Breast epithelium (tissue), 4 donors: Measurements from ENCODE around the gene ACOXL. TPM values are rescaled to one million over a fixed set of nuclear protein-coding genes. Genes with fewer than 3 reads are reported as not detected.
"Not testable (repeated sequence)": the region's sequence is repeated elsewhere in the genome, so short reads cannot be mapped to it uniquely, and the experiment has no call there.

Source experiments
- DNase-seq, 2 donors: peaks; one replicate each; pipeline ENCODE4 v3.0.0-alpha.2; 2019; ENCODE audit warnings: low spot score in 2 of 2
- H3K27ac ChIP-seq, 2 donors: fragments of 200-600 bp; sonication (generic) in 1 of 2; one replicate each; pipeline ENCODE4 v1.5.1; 2016 to 2019; ENCODE audit warnings: mild to moderate bottlenecking in 1 of 2
- H3K27me3 ChIP-seq, 2 donors: fragments of 200-600 bp; sonication (generic) in 1 of 2; one replicate each; pipeline versions ENCODE4 v1.5.1 to v1.6.0; 2017 to 2019; ENCODE audit warnings: control low read depth in 1 of 2, mild to moderate bottlenecking in 1 of 2
- H3K36me3 ChIP-seq: fragments of 200-600 bp; one replicate; pipeline ENCODE4 v1.5.1; 2019
- H3K4me1 ChIP-seq, 2 donors: fragments of 200-600 bp; sonication (generic); one replicate each; pipeline ENCODE4 v1.5.1; 2016 to 2019; ENCODE audit warnings: control low read depth in 1 of 2
- H3K4me3 ChIP-seq, 3 donors: fragments of 200-600 bp; sonication (generic); 1 replicate in 2 of 3; 2 replicates in 1 of 3; pipeline ENCODE4 v1.5.1; 2016 to 2019; ENCODE audit warnings: mild to moderate bottlenecking in 3 of 3, moderate library complexity in 2 of 3
- H3K9me3 ChIP-seq, 2 donors: fragments of 200-600 bp; sonication (generic) in 1 of 2; one replicate each; pipeline ENCODE4 v1.5.1; 2016 to 2019; ENCODE audit warnings: control low read depth in 1 of 2
- CTCF ChIP-seq, 3 donors: fragments of 450-650 bp; IDR thresholded peaks; one replicate each; pipeline ENCODE4 v1.5.1; 2016 to 2017; ENCODE audit warnings: antibody characterized with exemption in 3 of 3, mild to moderate bottlenecking in 3 of 3, moderate library complexity in 3 of 3
- POLR2A ChIP-seq: fragments of 450-650 bp; IDR thresholded peaks from one replicate; pipeline ENCODE4 v1.6.1; 2016; ENCODE audit warnings: antibody characterized with exemption, mild to moderate bottlenecking, moderate library complexity
- POLR2AphosphoS5 ChIP-seq, 3 donors: sonication (generic); formaldehyde crosslinking; IDR thresholded peaks; one replicate each; pipeline ENCODE4 v1.6.1; 2017; ENCODE audit warnings: antibody characterized with exemption in 3 of 3
- intact Hi-C: fragments of 100-400 bp; cut with DNase I; formaldehyde crosslinking; loops from one replicate; pipeline ENCODE4 v1.15.1; 2023; ENCODE audit warnings: low total_unique reads
- total RNA-seq, 3 donors: library from RNA; depleted of rRNA; stranded (reverse); fragments of >200 nt; gene quantifications; one replicate each; pipeline ENCODE4 v1.1.0, GENCODE V29; 2016

ACOXL gene
- total RNA-seq, 3 donors from 2014 or later: not detected

- DNase-seq: no peak
- Histone ChIP-seq H3K27ac (no peak overlapping the region), H3K36me3 (no peaks in the 10 kb centered on the region), H3K9me3 (peaks cover 4 to 5% of the 10 kb centered on the region in 2 donors), H3K4me1 (peaks cover 0 to 6% of the 10 kb centered on the region in 2 donors), H3K4me3 (no peak overlapping the region), H3K27me3 (no peaks in the 10 kb centered on the region)
- intact Hi-C loops: no loop called here
- TF ChIP-seq POLR2AphosphoS5 (IDR thresholded peaks at IDR 0.05) (no peak), CTCF (IDR thresholded peaks at IDR 0.05) (no peak), POLR2A (no peak)
Observed at GRCh38 chr2:111069722-111070121, 337.3 kb downstream of the ACOXL start.

- no peak for DNase-seq
- TF ChIP-seq POLR2AphosphoS5 (IDR thresholded peaks at IDR 0.05) (no peak), CTCF (IDR thresholded peaks at IDR 0.05) (no peak), POLR2A (no peak)
- Histone ChIP-seq H3K27me3 (no peaks in the 10 kb centered on the region), H3K9me3 (peaks cover 4 to 5% of the 10 kb centered on the region in 2 donors), H3K4me3 (no peak overlapping the region), H3K36me3 (no peaks in the 10 kb centered on the region), H3K27ac (peak overlapping the region; percentile 19 to 65), H3K4me1 (peaks cover 0 to 6% of the 10 kb centered on the region in 2 donors)
- intact Hi-C loops: no loop called here
Observed at GRCh38 chr2:111071600-111072171, 339.3 kb downstream of the ACOXL start.

- Histone ChIP-seq H3K4me3 (no peak overlapping the region), H3K27me3 (no peaks in the 10 kb centered on the region)
- intact Hi-C loops: no loop called here
Observed at GRCh38 chr2:111072220-111072871, 340.0 kb downstream of the ACOXL start.

GRCh38 chr2:111082659-111083058 is 350.3 kb downstream of the ACOXL start:
- H3K36me3 ChIP-seq, H3K27me3 ChIP-seq, DNase-seq, H3K4me3 ChIP-seq, intact Hi-C loops, H3K4me1 ChIP-seq, H3K9me3 ChIP-seq, H3K27ac ChIP-seq: not testable (repeated sequence)

More at GRCh38 chr2:111072220-111072871, 340.0 kb downstream of the ACOXL start:
- Histone ChIP-seq H3K9me3 (peaks cover 4 to 5% of the 10 kb centered on the region in 2 donors), H3K4me1 (peaks cover 0 to 6% of the 10 kb centered on the region in 2 donors), H3K36me3 (no peaks in the 10 kb centered on the region), H3K27ac (peak overlapping the region; percentile 19 to 65)
- TF ChIP-seq POLR2AphosphoS5 (IDR thresholded peaks at IDR 0.05) (no peak), POLR2A (no peak), CTCF (IDR thresholded peaks at IDR 0.05) (no peak)
- DNase-seq: no peak

- Histone ChIP-seq H3K27ac (no peak overlapping the region), H3K4me1 (no peaks in the 10 kb centered on the region), H3K36me3 (no peaks in the 10 kb centered on the region), H3K4me3 (no peak overlapping the region), H3K27me3 (peaks cover 0 to 3% of the 10 kb centered on the region in 2 donors), H3K9me3 (no peaks in the 10 kb centered on the region)
- no peak for DNase-seq
- TF ChIP-seq POLR2A (no peak), CTCF (IDR thresholded peaks at IDR 0.05) (no peak), POLR2AphosphoS5 (IDR thresholded peaks at IDR 0.05) (no peak)
- intact Hi-C loops: no loop called here
Observed at GRCh38 chr2:111091811-111092211, 359.4 kb downstream of the ACOXL start.
